BE2C (cell line): Measurements from ENCODE around the gene COIL.

Source experiments
- DNase-seq: peaks from one replicate; pipeline ENCODE4 v3.0.0-alpha.2; 2020
- H3K27me3 ChIP-seq: fragments of 250-450 bp; sonication (Bioruptor Pico); 2 replicates; pipeline ENCODE4 v1.5.1; 2020; ENCODE audit warnings: mild to moderate bottlenecking
- H3K36me3 ChIP-seq: fragments of 250-450 bp; sonication (Bioruptor Pico); 2 replicates; pipeline ENCODE4 v1.5.1; 2020; ENCODE audit warnings: mild to moderate bottlenecking
- H3K4me1 ChIP-seq: fragments of 250-450 bp; sonication (Bioruptor Pico); 2 replicates; pipeline ENCODE4 v1.5.1; 2020
- H3K4me3 ChIP-seq: 2 replicates; pipeline ENCODE4 v1.5.1; 2011; ENCODE audit warnings: low read depth, low read length
- H3K9me3 ChIP-seq: fragments of 250-450 bp; sonication (Bioruptor Pico); 2 replicates; pipeline ENCODE4 v1.5.1; 2020
- CTCF ChIP-seq: IDR thresholded peaks from 2 replicates; pipeline ENCODE4 v1.5.1; 2012; ENCODE audit warnings: mild to moderate bottlenecking, low read depth, low read length

COIL gene

GRCh38 chr17:56892333-56892732, 68.5 kb downstream of the COIL start:
- H3K4me3 ChIP-seq, result no peak overlapping the region
- H3K36me3 ChIP-seq, result no peaks in the 10 kb centered on the region; the same call in 1 of the 2 replicates
- DNase-seq, result no peak
- no peaks in the 10 kb centered on the region for H3K27me3 ChIP-seq
- TF ChIP-seq CTCF, result no peak
- no peaks in the 10 kb centered on the region; the same call in 1 of the 2 replicates for H3K9me3 ChIP-seq
- H3K4me1 ChIP-seq, result no peaks in the 10 kb centered on the region

- TF ChIP-seq CTCF, result peak; percentile 42
- H3K36me3 ChIP-seq, result no peaks in the 10 kb centered on the region; the same call in 1 of the 2 replicates
- H3K27me3 ChIP-seq, result no peaks in the 10 kb centered on the region
- DNase-seq, result peak; percentile 29
- no peaks in the 10 kb centered on the region for H3K4me1 ChIP-seq
- no peaks in the 10 kb centered on the region; the same call in 1 of the 2 replicates for H3K9me3 ChIP-seq
- no peak overlapping the region for H3K4me3 ChIP-seq
These were observed 69.1 kb downstream of the COIL start for GRCh38 chr17:56891751-56892150.

GRCh38 chr17:56890906-56891674, 69.8 kb downstream of the COIL start:
- no peaks in the 10 kb centered on the region for H3K4me1 ChIP-seq
- H3K4me3 ChIP-seq, result no peak overlapping the region
- TF ChIP-seq CTCF, result no peak
- no peak for DNase-seq
- H3K9me3 ChIP-seq, result no peaks in the 10 kb centered on the region; the same call in 1 of the 2 replicates
- no peaks in the 10 kb centered on the region for H3K27me3 ChIP-seq
- no peaks in the 10 kb centered on the region; the same call in 1 of the 2 replicates for H3K36me3 ChIP-seq

- Histone ChIP-seq H3K27me3 (no peaks in the 10 kb centered on the region), H3K4me3 (no peak overlapping the region), H3K9me3 (no peaks in the 10 kb centered on the region; the same call in 1 of the 2 replicates), H3K4me1 (no peaks in the 10 kb centered on the region), H3K36me3 (no peaks in the 10 kb centered on the region; the same call in 1 of the 2 replicates)
- no peak for TF ChIP-seq CTCF
- no peak for DNase-seq
These were observed 70.5 kb downstream of the COIL start for GRCh38 chr17:56890390-56890789.
